OCI-LY1 (cell line): ENCODE results near the gene E2F1.

Experiments used
- CTCF ChIP-seq: fragments of 200-600 bp; sonication (generic), shearing (Covaris generic); IDR thresholded peaks from 2 replicates; pipeline ENCODE4 v1.5.1; 2017; ENCODE audit warnings: mild to moderate bottlenecking, antibody characterized with exemption, low read length, moderate library complexity, mixed read lengths
- EZH2 ChIP-seq: fragments of 200-600 bp; sonication (generic), shearing (Covaris generic); IDR thresholded peaks from 2 replicates; pipeline ENCODE4 v1.8.0; 2017; ENCODE audit warnings: borderline replicate concordance, mixed run types, mild to moderate bottlenecking, antibody characterized with exemption, low read length, moderate library complexity, mixed read lengths

- TF ChIP-seq CTCF = no peak
- no peak for TF ChIP-seq EZH2
Measured at GRCh38 chr20:33693289-33693688, 7.1 kb upstream of the E2F1 start.
